ENCODE measurements around the gene DDRGK1. TPM values are rescaled to one million over a fixed set of nuclear protein-coding genes. Genes with fewer than 3 reads are reported as not detected.

DDRGK1 gene
- total and polyA plus RNA-seq, 7 donors, result 16.8 to 86.1 (median 70.6) TPM

DNA sequence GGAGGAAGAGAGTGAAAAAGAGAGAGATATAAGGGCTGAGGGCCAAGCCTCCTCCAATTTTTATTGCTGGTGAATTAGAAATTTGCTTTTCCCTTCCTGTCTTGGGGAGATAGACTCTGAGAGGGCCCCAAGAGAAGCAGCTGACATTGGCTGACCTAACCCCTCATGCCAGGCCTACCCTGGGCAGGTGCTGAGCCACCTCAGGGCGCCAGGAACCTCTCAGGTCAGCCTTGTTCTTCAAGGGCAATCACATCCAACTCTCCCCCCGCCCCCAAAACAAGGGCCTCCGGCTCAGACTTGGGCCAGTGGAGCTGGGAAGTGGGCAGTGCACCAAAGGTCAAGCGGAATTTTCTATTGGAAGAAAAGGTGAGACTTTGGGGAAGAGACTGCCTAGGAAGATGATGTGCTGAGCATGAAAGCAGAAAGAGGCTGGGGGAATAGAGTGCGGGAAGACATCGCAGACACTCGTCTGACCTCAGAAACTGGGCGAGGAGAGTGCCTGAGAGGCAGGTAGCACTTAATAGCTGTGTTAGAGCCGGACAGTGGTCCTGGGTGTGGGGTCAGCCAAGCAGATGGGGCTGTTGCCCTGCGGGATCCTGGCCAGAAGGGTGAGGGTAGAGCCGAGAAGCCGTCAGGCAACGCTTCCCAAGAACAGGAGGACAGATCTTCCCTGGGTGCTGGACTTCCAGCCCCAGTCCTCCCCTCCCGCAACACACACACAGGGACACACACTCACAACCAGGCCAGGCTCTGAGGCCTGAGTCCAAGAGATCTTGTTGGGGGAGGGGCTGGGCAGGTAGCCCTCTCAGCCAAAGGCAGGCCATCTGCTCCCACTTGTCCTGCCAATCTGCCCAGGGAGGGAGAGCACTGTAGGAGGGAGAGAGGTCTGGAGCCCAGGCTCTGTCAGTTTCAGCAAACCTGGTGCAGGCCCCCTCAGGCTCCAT is 41.1 kb downstream of the DDRGK1 start:
- Histone ChIP-seq H3K27me3 (peaks cover 0 to 13% (median 0%) of the 10 kb centered on the region in 3 donors), H3K4me3 (no peak overlapping the region), H3K36me3 (no peaks in the 10 kb centered on the region), H3K4me1 (peaks cover 0 to 13% (median 7%) of the 10 kb centered on the region in 4 donors), H3K27ac (no peak overlapping the region), H3K9me3 (no peaks in the 10 kb centered on the region)
- TF ChIP-seq POLR2A (IDR thresholded peaks at IDR 0.05), result no peak
- no peak for TF ChIP-seq EP300 (IDR thresholded peaks at IDR 0.05)
- TF ChIP-seq CTCF (IDR thresholded peaks at IDR 0.05), result no peak
- TF ChIP-seq POLR2AphosphoS5 (IDR thresholded peaks at IDR 0.05), result no peak
- WGBS, 2 donors, result 91 to 93% methylated on average over 14 of the region's 14 CpGs
- intact Hi-C loops (cut with DNase I), result no loop called here
- DNase-seq, result no peak

DNA sequence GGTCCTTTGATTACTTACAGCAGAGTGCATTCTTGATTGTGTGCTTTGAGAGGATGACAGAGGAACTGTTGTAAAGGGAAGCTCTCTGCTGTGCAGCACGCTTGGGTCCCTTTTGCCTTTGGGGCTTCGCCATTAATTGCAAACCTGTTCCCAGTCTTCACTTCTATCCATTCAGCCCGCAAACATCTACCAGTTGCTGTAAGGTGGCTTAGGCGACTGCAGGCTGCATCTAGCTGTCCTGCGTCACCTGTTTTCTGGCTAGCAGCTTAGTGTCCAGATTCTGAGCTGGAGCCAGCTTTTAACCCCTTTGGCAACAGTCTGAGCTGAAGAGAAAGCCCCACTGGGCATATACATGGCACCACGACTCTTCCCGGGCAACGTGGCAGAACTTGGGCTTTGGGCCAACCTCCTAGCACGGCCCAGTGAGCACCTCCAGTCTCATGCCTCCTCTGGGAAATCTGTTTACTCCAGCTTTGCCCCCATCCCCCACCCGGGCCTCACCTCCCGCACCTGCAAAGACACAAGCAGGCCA is 42.3 kb downstream of the DDRGK1 start:
- Histone ChIP-seq H3K9me3 (no peaks in the 10 kb centered on the region), H3K27me3 (peaks cover 0 to 1% (median 0%) of the 10 kb centered on the region in 3 donors), H3K36me3 (no peaks in the 10 kb centered on the region), H3K4me1 (peaks cover 0 to 25% (median 20%) of the 10 kb centered on the region in 4 donors), H3K27ac (no peak overlapping the region), H3K4me3 (no peak overlapping the region)
- 48 to 65% methylated on average over 11 of the region's 11 CpGs for WGBS, 2 donors
- TF ChIP-seq POLR2A (IDR thresholded peaks at IDR 0.05) (no peak), POLR2AphosphoS5 (IDR thresholded peaks at IDR 0.05) (no peak), CTCF (IDR thresholded peaks at IDR 0.05) (no peak), EP300 (IDR thresholded peaks at IDR 0.05) (no peak)
- intact Hi-C loops (cut with DNase I), result no loop called here
- peak; percentile 62 for DNase-seq

- Histone ChIP-seq H3K36me3 (no peaks in the 10 kb centered on the region), H3K9me3 (no peaks in the 10 kb centered on the region), H3K4me3 (no peak overlapping the region), H3K4me1 (peaks cover 0 to 32% (median 25%) of the 10 kb centered on the region in 4 donors), H3K27me3 (no peaks in the 10 kb centered on the region), H3K27ac (no peak overlapping the region)
- DNase-seq, result no peak
- no peak for TF ChIP-seq EP300 (IDR thresholded peaks at IDR 0.05)
- no peak for TF ChIP-seq POLR2A (IDR thresholded peaks at IDR 0.05)
- no peak for TF ChIP-seq POLR2AphosphoS5 (IDR thresholded peaks at IDR 0.05)
- no peak for TF ChIP-seq CTCF (IDR thresholded peaks at IDR 0.05)
- intact Hi-C loops (cut with DNase I), result no loop called here
- 71 to 83% methylated on average over 5 of the region's 5 CpGs for WGBS, 2 donors
Measured at GRCh38 chr20:3161316-3162079, 43.0 kb downstream of the DDRGK1 start.

DNA sequence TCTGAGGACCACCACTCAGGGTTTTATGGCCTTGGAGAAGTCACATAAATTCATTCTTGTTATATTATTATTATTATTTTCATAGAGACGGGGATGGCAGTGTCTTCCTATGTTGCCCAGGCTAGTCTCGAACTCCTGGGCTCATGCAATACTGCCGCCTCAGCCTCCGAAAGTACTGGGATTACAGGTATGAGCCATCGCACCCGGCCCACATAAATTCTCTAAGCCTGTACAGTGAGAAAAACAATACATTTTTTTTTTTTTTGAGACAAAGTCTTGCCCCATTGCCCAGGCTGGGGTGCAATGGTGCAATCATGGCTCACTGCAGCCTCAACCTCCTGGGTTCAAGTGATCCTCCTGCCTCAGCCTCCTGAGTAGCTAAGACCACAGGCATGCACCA is 44.1 kb downstream of the DDRGK1 start:
- H3K4me3 ChIP-seq, result peak overlapping the region in 3 of 4 donors; percentile 81 to 94 (median 90)
- H3K27me3 ChIP-seq, result no peaks in the 10 kb centered on the region
- TF ChIP-seq POLR2A (IDR thresholded peaks at IDR 0.05) (no peak), EP300 (IDR thresholded peaks at IDR 0.05) (no peak), CTCF (IDR thresholded peaks at IDR 0.05) (no peak), POLR2AphosphoS5 (IDR thresholded peaks at IDR 0.05) (no peak)
- peaks cover 0 to 1% (median 0%) of the 10 kb centered on the region in 4 donors for H3K36me3 ChIP-seq
- intact Hi-C loops (cut with DNase I), result loop anchor here (1.0 kb wide), 1 partner anchor 12 kb away; no protein-coding TSS in a partner anchor
- H3K27ac ChIP-seq, result peak overlapping the region; percentile 82 to 90 (median 86)
- peaks cover 0 to 31% (median 26%) of the 10 kb centered on the region in 4 donors for H3K4me1 ChIP-seq
- 87 to 95% methylated on average over 6 of the region's 6 CpGs for WGBS, 2 donors
- DNase-seq, result no peak
- H3K9me3 ChIP-seq, result no peaks in the 10 kb centered on the region
